Measurements from ENCODE around the gene TIRAP. TPM values are rescaled to one million over a fixed set of nuclear protein-coding genes. Genes with fewer than 3 reads are reported as not detected.

The TIRAP gene
- total RNA-seq, 2 experiments from 2014 or later = 14.2 to 17.0 TPM

GRCh38 chr11:126339073-126339862 lies 56.4 kb downstream of the TIRAP start:
- H3K9me3 Mint-ChIP-seq = no peaks in the 10 kb centered on the region
- CTCF ChIA-PET = interaction anchor here (2.3 kb wide), 1 partner anchor 20 kb away, joined by 6 read pairs; no protein-coding TSS in a partner anchor
- DNase-seq = no peak
- no peaks in the 10 kb centered on the region for H3K27me3 Mint-ChIP-seq
- H3K36me3 Mint-ChIP-seq (ENCODE audit: low read depth) = peaks cover 44% of the 10 kb centered on the region
- no peak overlapping the region for H3K4me3 Mint-ChIP-seq
- H3K27ac Mint-ChIP-seq = no peak overlapping the region
- POLR2A ChIA-PET = no interaction called here
- peaks cover 29% of the 10 kb centered on the region for H3K4me1 Mint-ChIP-seq

- Mint-ChIP-seq H3K4me1 (peaks cover 27% of the 10 kb centered on the region), H3K27me3 (no peaks in the 10 kb centered on the region), H3K36me3 (ENCODE audit: low read depth) (peaks cover 45% of the 10 kb centered on the region), H3K4me3 (no peak overlapping the region), H3K27ac (no peak overlapping the region), H3K9me3 (no peaks in the 10 kb centered on the region)
- ChIA-PET CTCF (no interaction called here), POLR2A (interaction anchor here (1.1 kb wide), 1 partner anchor 22 kb away, joined by 3 read pairs; no protein-coding TSS in a partner anchor)
- no peak for DNase-seq
Measured at GRCh38 chr11:126339863-126340434, 57.1 kb downstream of the TIRAP start.

GRCh38 chr11:126340960-126341606 lies 58.2 kb downstream of the TIRAP start:
- ChIA-PET CTCF (no interaction called here), POLR2A (interaction anchor here (1.1 to 3.7 kb wide), 2 partner anchors 14 to 23 kb away, joined by 3 to 24 read pairs; partner anchors contain the start of gene ST3GAL4)
- peaks cover 50% of the 10 kb centered on the region for H3K36me3 Mint-ChIP-seq (ENCODE audit: low read depth)
- no peaks in the 10 kb centered on the region for H3K9me3 Mint-ChIP-seq
- DNase-seq = no peak
- H3K4me1 Mint-ChIP-seq = peaks cover 29% of the 10 kb centered on the region
- no peaks in the 10 kb centered on the region for H3K27me3 Mint-ChIP-seq
- no peak overlapping the region for H3K4me3 Mint-ChIP-seq
- H3K27ac Mint-ChIP-seq = peak overlapping the region; percentile 40

GRCh38 chr11:126341760-126342161 lies 58.9 kb downstream of the TIRAP start:
- ChIA-PET POLR2A (interaction anchor here (3.7 kb wide), 1 partner anchor 13 kb away, joined by 24 read pairs; the partner anchor contains the start of gene ST3GAL4), CTCF (no interaction called here)
- no peak for DNase-seq
- Mint-ChIP-seq H3K4me1 (peaks cover 31% of the 10 kb centered on the region), H3K36me3 (ENCODE audit: low read depth) (peaks cover 48% of the 10 kb centered on the region), H3K4me3 (no peak overlapping the region), H3K9me3 (no peaks in the 10 kb centered on the region), H3K27ac (peak overlapping the region; percentile 68), H3K27me3 (no peaks in the 10 kb centered on the region)

GRCh38 chr11:126343051-126343450 lies 60.2 kb downstream of the TIRAP start:
- no peak for DNase-seq
- H3K36me3 Mint-ChIP-seq (ENCODE audit: low read depth) = peaks cover 48% of the 10 kb centered on the region
- CTCF ChIA-PET = interaction anchor here (0.7 kb wide), 1 partner anchor 28 kb away, joined by 3 read pairs; no protein-coding TSS in a partner anchor
- no peak overlapping the region for H3K27ac Mint-ChIP-seq
- POLR2A ChIA-PET = interaction anchor here (3.7 kb wide), 1 partner anchor 12 kb away, joined by 24 read pairs; the partner anchor contains the start of gene ST3GAL4
- H3K4me3 Mint-ChIP-seq = no peak overlapping the region
- peaks cover 35% of the 10 kb centered on the region for H3K4me1 Mint-ChIP-seq
- H3K9me3 Mint-ChIP-seq = no peaks in the 10 kb centered on the region
- H3K27me3 Mint-ChIP-seq = no peaks in the 10 kb centered on the region

Other genes with a start within 250 kb of the TIRAP start
- 1 to 10 TPM; 1.7 to 1.8 TPM for gene CDON, start 220.2 kb upstream of the TIRAP start, total RNA-seq
- gene RPUSD4, start 71.4 kb upstream of the TIRAP start, total RNA-seq = 10 to 100 TPM; 26.5 to 26.8 TPM
- 1 to 10 TPM; 9.0 to 9.9 TPM for gene FAM118B, start 71.3 kb upstream of the TIRAP start, total RNA-seq
- gene SRPRA, start 14.2 kb upstream of the TIRAP start, total RNA-seq = 100 to 1,000 TPM; 121 to 125 TPM
- 10 to 100 TPM; 34.4 to 36.4 TPM for gene FOXRED1, start 13.9 kb upstream of the TIRAP start, total RNA-seq
- 10 to 100 TPM; 34.5 to 35.8 TPM for gene DCPS, start 21.0 kb downstream of the TIRAP start, total RNA-seq
- 1 to 10 TPM; 7.4 to 8.5 TPM for gene ST3GAL4, start 72.6 kb downstream of the TIRAP start, total RNA-seq